Activated CD4-positive, alpha-beta T cell treated with anti-CD3 and anti-CD28 coated beads for 24 hours (primary cell): ENCODE results near the gene COQ3.
"Not testable (repeated sequence)": the region's sequence is repeated elsewhere in the genome, so short reads cannot be mapped to it uniquely, and the experiment has no call there.

Experiments
- DNase-seq, 2 donors: peaks; one replicate each; pipeline ENCODE4 v3.0.0-alpha.2; 2020; ENCODE audit warnings: low read depth in 2 of 2

COQ3 gene

DNA sequence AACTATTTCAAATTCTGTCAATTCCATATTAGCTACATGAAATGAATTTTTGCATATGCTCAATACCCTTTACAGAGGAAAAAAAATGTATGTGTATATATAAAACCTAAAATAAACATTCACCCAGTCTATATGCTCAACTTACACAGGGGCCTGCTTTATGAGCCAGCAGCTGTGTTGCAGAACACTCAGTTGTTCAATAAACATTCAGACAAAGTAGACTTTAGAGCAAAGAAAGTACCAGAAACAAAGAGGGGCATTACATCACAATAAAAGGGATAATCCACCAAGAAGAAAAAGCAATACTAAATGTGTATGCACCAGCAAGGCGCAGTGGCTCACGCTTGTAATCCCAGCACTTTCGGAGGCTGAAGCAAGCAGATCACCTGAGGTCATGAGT lies 9.5 kb downstream of the COQ3 start:
- no peak for DNase-seq

GRCh38 chr6:99378636-99379035 lies 15.4 kb downstream of the COQ3 start:
- no peak for DNase-seq

DNA sequence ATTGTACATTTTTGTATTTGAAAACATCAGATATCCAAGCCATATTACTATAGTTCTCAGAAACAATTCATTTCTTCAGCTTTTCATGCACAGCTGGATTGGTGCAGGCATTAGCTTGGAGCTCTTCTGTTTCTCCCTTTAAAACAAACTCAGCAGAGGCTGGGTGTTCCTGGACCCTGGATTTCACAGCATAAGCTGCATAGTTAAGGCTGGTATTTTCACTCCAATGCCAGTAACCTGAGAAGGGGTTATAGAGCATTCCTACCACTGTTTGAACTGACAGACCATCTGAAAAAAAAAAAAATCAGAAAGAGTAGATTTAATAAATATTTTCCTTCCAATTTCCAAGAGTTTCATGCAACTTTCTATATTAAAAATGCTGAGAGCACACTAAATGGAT lies 24.5 kb downstream of the COQ3 start:
- DNase-seq: no peak

- DNase-seq: no peak
Observed at GRCh38 chr6:99366852-99367251, 27.1 kb downstream of the COQ3 start.

- DNase-seq: no peak
Observed at GRCh38 chr6:99364026-99364425, 30.0 kb downstream of the COQ3 start.

GRCh38 chr6:99362678-99363268 lies 31.2 kb downstream of the COQ3 start:
- no peak for DNase-seq

- DNase-seq: no peak
Observed at GRCh38 chr6:99359800-99360199, 34.2 kb downstream of the COQ3 start.

GRCh38 chr6:99356641-99357040 lies 37.4 kb downstream of the COQ3 start:
- DNase-seq: no peak

DNA sequence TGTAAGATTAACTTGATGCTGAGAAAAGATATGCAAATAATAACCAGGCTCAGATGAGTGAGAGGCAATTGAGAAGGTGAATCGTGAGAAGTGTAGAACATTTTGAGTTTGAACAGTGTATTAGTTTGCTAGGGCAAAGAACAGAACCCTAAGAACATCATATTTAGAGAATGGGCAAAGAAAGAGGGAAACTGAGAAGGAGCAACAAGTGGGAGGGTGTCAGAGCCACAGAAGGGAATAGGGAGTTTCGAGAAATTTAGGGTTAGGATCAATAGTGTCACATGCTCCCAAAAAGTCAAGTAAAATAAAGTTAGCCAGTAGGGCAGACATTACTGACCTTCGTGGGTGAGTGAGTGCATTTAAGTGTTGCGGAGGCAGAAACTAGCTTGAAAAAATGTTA lies 39.0 kb downstream of the COQ3 start:
- DNase-seq: no peak

DNA sequence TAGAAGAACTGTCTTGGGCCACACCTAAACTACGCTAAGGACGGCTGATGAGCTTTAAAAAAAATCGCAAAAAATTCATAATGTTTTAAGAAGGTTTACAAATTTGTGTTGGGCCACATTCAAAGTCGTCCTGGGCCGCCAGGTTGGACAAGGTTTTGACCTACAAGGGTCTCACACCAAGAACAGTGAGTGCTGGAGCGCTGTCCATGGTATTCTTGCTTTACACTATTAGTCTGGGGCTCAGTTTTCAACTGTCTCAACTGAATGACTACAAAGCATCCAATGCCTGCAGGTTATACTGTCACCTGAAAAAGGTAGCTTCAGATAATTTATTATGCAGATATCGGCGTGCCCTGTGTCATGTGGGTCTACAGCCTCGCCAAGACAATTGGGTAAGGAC lies 40.9 kb downstream of the COQ3 start:
- no peak for DNase-seq

DNA sequence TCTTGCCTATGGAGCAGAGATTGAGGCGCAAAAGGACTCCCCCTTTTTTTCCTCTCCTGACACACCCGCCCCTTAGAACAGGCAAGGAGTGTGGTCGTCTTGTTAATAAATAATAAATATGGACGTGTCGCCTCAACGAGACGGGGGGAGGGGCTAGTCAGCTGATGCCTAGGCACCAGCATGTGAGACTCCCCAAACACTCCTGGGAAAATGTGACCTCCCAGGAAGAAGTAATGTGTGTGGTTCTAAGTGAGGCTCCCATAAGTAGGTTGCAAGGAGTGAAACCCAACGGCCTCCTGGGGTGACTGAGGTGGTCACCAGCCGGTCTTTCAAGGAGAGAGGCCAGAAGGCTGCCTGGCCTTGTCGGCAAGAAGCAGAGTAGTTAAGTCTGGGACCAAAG lies 43.4 kb downstream of the COQ3 start:
- no peak for DNase-seq

DNA sequence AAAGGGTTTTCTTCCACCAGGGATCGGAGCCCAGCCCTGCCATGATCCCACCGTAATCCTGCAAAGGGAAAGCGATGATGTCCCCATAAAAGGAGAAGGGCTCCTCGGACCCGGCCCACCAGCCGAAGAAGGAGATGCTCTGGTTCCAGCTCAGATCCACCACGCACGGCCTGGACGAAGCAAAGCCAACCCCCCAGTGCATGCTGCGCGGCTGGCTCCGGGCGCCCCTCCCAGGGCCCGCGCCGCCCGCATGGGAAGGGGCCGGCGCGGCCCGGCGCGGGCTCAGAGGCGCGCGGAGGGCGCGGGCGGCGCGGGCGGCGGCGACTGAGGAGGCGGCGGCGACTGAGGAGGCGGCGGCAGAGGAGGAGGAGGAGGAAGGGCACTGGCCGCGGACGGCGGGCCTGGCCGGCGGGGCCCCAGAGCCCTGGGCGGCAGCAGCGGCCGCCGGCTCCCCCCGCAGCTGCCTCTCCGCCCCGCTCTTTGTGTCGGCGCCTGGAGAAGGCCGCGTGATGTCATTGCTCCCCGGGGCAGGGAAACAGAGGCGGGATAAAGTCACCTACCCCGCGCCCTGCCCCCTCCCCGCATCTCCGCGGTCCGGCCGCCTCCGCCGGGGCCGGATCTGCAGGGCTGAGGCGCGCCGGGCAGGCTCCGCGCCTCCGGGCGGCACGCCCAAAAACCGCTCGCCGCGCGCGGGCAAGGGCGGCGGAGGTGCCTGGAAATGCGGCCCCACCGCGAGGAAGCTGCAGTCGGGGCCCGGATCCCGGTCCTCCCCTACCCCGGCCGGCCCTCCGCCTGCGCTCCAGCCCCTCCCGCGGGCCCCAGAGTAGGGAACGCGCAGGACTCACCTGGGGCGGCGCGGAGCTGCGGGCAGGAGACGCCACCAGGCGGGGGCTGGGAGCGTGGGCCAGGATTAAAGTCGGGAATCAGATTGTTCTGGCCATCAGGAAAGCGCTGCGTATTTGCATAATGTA lies 44.5 kb downstream of the COQ3 start, which contains the start of gene FAXC:
TSS of gene FAXC (minus strand) at position 504 of the 971 bp plus-strand sequence. CDS start at position 202, 302 bp downstream.
- no peak for DNase-seq

DNA sequence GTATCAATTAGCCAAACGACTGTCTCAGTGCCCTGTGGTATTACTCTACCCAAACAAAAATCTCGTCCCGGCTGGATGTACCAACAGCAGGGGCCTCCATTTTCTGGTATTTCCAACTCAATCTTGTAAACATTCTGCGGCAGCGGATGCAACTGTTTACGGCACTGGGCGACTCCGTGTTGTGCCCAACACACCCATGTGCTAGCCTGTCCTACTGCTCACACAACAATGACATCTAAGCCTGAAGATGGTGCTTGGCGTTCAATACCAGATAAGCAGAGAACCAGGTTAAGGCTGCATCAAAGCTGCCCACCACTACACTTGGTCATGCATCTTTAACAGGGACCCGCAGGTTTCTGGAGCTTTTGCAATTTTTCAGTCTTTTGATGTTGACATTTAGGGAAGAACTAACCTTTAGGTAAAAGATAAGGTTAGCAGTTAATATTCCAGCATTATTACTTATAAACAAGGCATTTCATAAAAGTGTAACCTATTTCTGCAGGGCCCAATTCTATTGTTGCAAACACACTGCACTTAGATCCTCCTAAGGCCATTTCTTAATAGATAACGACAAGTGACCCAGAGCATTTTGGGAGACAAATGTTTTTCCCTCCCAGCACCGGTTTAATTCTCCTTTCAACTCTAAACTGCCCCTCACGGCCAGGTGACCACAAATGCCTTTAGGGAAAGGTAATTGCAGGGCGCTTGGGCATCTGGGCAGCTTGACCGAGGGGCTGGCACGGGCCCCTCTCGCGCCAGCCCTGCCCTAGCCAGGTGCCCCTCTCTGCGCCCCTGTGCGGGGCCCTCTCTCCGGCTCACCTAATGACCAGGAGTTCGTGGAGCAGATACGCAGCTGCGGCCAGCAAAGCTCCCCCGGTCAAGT lies 45.5 kb downstream of the COQ3 start:
- DNase-seq: no peak

DNA sequence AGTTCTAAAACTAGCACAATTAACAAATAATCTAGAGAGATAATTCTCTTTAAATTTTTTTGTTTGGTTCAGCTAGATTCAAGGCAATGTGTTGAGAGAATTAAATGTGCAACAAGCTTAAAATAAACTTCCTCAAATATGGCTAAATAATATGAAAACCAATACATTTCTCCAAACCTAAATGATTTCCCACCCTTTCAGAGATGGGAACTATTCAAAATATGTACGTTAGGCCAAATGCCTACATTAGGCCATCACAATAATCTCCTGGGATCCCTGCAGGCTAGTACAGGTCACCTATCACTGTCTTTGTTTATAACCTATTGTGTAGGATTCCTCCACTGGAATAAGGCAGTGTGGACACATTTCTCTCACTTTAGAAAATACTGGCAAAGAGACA lies 46.2 kb downstream of the COQ3 start:
- no peak for DNase-seq

GRCh38 chr6:99346595-99346994 lies 47.4 kb downstream of the COQ3 start:
- no peak for DNase-seq

DNA sequence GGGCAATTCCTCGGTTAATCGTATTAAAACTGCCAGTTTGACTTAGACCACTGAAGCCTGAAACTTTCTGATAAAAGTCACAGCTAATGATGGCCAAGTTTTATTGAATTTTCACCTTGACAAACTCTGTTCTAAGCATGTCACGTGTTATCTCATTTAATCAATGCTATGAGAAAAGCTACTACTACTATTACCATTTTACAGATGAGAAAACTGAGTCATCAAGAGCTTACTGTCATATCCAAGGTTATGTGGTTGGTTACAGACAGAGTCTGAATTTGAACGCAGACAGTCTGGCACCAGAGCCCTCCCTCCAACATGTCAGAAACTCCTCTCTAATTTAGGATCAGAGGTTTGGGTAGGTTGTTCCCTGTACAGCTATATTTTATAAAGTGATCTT lies 48.8 kb downstream of the COQ3 start:
- no peak for DNase-seq

- no peak for DNase-seq
Observed at GRCh38 chr6:99344289-99344688, 49.7 kb downstream of the COQ3 start.

DNA sequence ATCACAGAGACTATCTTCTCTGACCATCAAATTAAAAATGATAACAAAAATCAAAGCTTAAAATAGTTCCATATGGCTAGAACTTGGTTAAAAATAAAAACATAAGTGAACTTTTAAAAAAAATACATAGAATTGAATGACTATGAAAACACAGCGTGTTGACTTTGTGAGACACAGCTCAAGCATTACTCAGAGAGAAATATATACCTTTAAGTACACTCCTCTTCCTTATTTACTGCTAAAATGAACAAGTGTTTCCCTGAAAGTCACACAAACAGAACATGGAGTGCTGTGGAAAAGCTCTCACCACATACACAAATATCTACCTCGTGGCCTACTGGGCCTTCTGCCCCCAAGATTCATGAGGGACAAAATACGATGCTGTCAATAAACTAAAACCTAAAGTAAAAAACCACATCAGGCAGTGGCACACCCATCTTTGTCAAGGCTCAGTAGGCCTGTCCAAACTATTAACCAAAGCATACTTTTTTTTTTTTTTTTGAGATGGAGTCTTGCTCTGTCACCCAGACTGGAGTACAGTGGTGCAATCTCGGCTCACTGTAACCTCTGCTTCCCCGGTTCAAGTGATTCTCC lies 52.0 kb downstream of the COQ3 start:
- no peak for DNase-seq

DNA sequence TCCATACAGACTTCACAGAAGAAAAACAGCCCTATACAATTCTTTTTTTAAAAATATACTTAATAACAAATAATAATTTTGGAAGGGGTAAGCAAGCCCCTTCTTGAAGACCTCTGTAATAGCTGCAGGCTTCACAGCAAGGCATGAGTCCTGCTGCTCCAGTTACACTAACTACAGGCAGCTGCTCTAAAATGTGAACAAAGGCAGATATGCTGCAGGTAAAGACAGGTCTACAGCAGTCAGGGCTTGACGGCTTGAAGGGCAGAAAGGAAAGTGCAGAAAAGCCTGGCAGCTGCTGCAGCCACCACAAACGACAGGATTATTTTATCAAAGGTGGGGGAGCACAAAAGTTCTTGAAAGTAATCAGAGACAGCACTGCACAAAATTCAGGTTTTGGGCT lies 55.8 kb downstream of the COQ3 start:
- no peak for DNase-seq

GRCh38 chr6:99335298-99335697 lies 58.7 kb downstream of the COQ3 start:
- DNase-seq: not testable (repeated sequence)

DNA sequence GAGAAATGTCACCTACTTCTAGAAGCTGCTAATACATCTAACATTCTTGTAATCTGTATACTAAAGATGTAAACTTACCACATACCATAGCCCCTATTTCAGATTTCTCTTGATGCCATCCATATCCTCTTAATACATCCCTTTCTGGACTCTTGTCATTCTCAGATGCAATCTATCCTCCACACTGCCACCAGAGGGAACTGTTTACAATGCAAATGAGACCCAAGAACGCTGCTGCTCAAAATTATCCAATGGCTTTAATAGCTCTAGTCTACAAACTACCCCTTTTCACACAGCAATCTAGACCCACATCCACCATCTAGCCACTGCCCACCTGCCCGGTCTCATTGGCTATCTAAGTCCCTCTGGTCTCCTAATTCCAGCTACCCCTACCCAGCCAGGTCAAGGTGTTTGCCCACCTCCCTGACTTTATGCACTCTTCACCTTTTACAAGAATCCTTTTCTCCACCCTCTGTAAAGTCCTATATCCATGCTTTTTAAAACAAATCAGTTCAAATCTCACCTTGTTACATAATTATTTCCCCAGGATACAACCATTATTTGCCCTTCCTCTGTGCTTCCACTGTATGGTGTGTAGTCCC lies 59.4 kb downstream of the COQ3 start:
- no peak for DNase-seq
